HCT116 (cell line): Measurements from ENCODE around the gene IRX2. TPM values are rescaled to one million over a fixed set of nuclear protein-coding genes. Genes with fewer than 3 reads are reported as not detected.

Experiments
- ATAC-seq: fragments of 200-7000 bp; cut with Tn5 transposase; 2 replicates; pipeline ENCODE4 v1.9.1; 2020; ENCODE audit warnings: mild to moderate bottlenecking, moderate library complexity
- BruUV-seq: library from RNA; stranded (reverse); fragments of 400-500 nt; replicated peaks from 2 replicates; lab custom pipeline; 2021; lab: Mats Ljungman, UMichigan
- CTCF ChIA-PET: fragments of 300-600 bp; sonication (Branson Sonifier 250); formaldehyde crosslinking; loops from one replicate; lab custom pipeline; 2021; ENCODE audit warnings: antibody characterized with exemption; lab: Charles Lee
- POLR2A ChIA-PET: fragments of 300-600, 350-600 bp; sonication (Branson Sonifier 250); formaldehyde crosslinking; loops from one replicate; lab custom pipeline; 2021; ENCODE audit warnings: antibody characterized with exemption; lab: Charles Lee
- RAD21 ChIA-PET, 2 experiments: fragments of 300-600 bp; sonication (Branson Sonifier 250); formaldehyde crosslinking; loops; one replicate each; lab custom pipeline; 2023; ENCODE audit warnings: low total read pairs in 2 of 2; ENCODE audit not compliant: uncharacterized antibody in 2 of 2, unreplicated experiment in 2 of 2, low non-redundant PET in 1 of 2; lab: Charles Lee
- DNase-seq: peaks from one replicate; pipeline ENCODE4 v3.0.0-alpha.2; 2010; ENCODE audit warnings: low read depth, low spot score
- H2AFZ ChIP-seq: fragments of 200-600 bp; shearing (Covaris generic), sonication (generic); 2 replicates; pipeline ENCODE4 v1.6.1; 2017; ENCODE audit warnings: low read depth, mixed run types, mixed read lengths, antibody characterized with exemption, low read length; ENCODE audit not compliant: poor library complexity, severe bottlenecking
- H3K27ac ChIP-seq: 2 replicates; pipeline ENCODE4 v1.5.1; 2012; ENCODE audit warnings: low read depth, low read length
- H3K27me3 ChIP-seq: fragments of 200-600 bp; sonication (generic); 2 replicates; pipeline ENCODE4 v1.6.1; 2016; ENCODE audit warnings: mixed run types, low read length, mixed read lengths; ENCODE audit not compliant: insufficient read depth
- H3K36me3 ChIP-seq, 2 experiments: fragments of 200-500 bp in 1 of 2; fragments of 200-600 bp in 1 of 2; sonication (Bioruptor generic) in 1 of 2; sonication (generic) in 1 of 2; 2 replicates each; pipeline versions ENCODE4 v1.5.1 to v1.6.1; 2014 to 2016; ENCODE audit warnings: low read length in 2 of 2, inconsistent platforms in 1 of 2, mixed read lengths in 1 of 2, mixed run types in 1 of 2; ENCODE audit not compliant: insufficient read depth in 2 of 2, control insufficient read depth in 1 of 2
- H3K4me1 ChIP-seq, 2 experiments: fragments of 200-600 bp in 1 of 2; sonication (generic) in 1 of 2; 2 replicates each; pipeline versions ENCODE4 v1.5.1 to v1.6.1; 2012 to 2017; ENCODE audit warnings: low read length in 2 of 2, inconsistent platforms in 1 of 2, mild to moderate bottlenecking in 1 of 2, mixed read lengths in 1 of 2, mixed run types in 1 of 2, moderate library complexity in 1 of 2; ENCODE audit not compliant: insufficient read depth in 2 of 2, control insufficient read depth in 1 of 2
- H3K4me2 ChIP-seq: fragments of 200-600 bp; sonication (generic); 2 replicates; pipeline ENCODE4 v1.6.1; 2017; ENCODE audit warnings: mixed run types, low read length, mixed read lengths
- H3K4me3 ChIP-seq, 2 experiments: fragments of 200-600 bp in 1 of 2; sonication (generic) in 1 of 2; replicated peaks in 1 of 2; 2 replicates each; pipeline ENCODE4 v1.5.1; 2011 to 2016; ENCODE audit warnings: low read length in 2 of 2, control low read depth in 1 of 2, low read depth in 1 of 2, mild to moderate bottlenecking in 1 of 2, mixed read lengths in 1 of 2, mixed run types in 1 of 2
- H3K79me2 ChIP-seq: fragments of 200-600 bp; sonication (generic); 2 replicates; pipeline ENCODE4 v1.6.1; 2017; ENCODE audit warnings: mild to moderate bottlenecking, mixed run types, low read length, moderate library complexity, mixed read lengths; ENCODE audit not compliant: insufficient read depth
- H3K9ac ChIP-seq: fragments of 200-600 bp; sonication (generic); 2 replicates; pipeline ENCODE4 v1.6.1; 2016; ENCODE audit warnings: low read length, mixed read lengths
- H3K9me2 ChIP-seq: fragments of 200-600 bp; sonication (generic), shearing (Covaris generic); 2 replicates; pipeline ENCODE4 v1.6.1; 2017; ENCODE audit warnings: mixed run types, mild to moderate bottlenecking, moderate library complexity; ENCODE audit not compliant: insufficient read depth
- H3K9me3 ChIP-seq, 2 experiments: fragments of 200-500 bp in 1 of 2; fragments of 200-600 bp in 1 of 2; sonication (Bioruptor generic) in 1 of 2; sonication (generic) in 1 of 2; 2 replicates each; pipeline ENCODE4 v1.6.1; 2014 to 2017; ENCODE audit warnings: low read length in 2 of 2, mixed read lengths in 2 of 2, inconsistent platforms in 1 of 2, low read depth in 1 of 2, mild to moderate bottlenecking in 1 of 2, mixed run types in 1 of 2, moderate library complexity in 1 of 2; ENCODE audit not compliant: control insufficient read depth in 1 of 2, insufficient read depth in 1 of 2
- H4K20me1 ChIP-seq: fragments of 200-600 bp; sonication (generic), shearing (Covaris generic); 2 replicates; pipeline ENCODE4 v1.6.1; 2017; ENCODE audit warnings: mixed run types, mild to moderate bottlenecking, moderate library complexity; ENCODE audit not compliant: insufficient read depth
- EZH2 ChIP-seq: fragments of 200-600 bp; sonication (generic); IDR thresholded peaks from 2 replicates; pipeline ENCODE4 v1.6.1; 2017; ENCODE audit warnings: antibody characterized with exemption, mixed run types
- FOSL1 ChIP-seq: IDR thresholded peaks from 2 replicates; pipeline ENCODE4 v1.6.1; 2012; ENCODE audit warnings: low read depth
- JUND ChIP-seq: IDR thresholded peaks from 2 replicates; pipeline ENCODE4 v1.6.1; 2012
- POLR2A ChIP-seq: IDR thresholded peaks from 2 replicates; pipeline ENCODE4 v1.7.0; 2011; ENCODE audit warnings: borderline replicate concordance; ENCODE audit not compliant: insufficient read depth, insufficient read length; ENCODE audit errors: extremely low read depth
- YY1 ChIP-seq: IDR thresholded peaks from 2 replicates; pipeline ENCODE4 v1.6.1; 2011; ENCODE audit warnings: low read length, low read depth, moderate library complexity, mild to moderate bottlenecking; ENCODE audit not compliant: insufficient replicate concordance; ENCODE audit errors: extremely low read depth
- ZNF274 ChIP-seq: fragments of 200-500 bp; sonication (Bioruptor generic); IDR thresholded peaks from 2 replicates; pipeline ENCODE4 v1.6.1; 2014; ENCODE audit warnings: mild to moderate bottlenecking, low read depth, low read length, inconsistent platforms
- intact Hi-C: fragments of 100-400 bp; cut with micrococcal nuclease; formaldehyde crosslinking; loops from 2 replicates; pipeline ENCODE4 v1.10.0; 2022
- total RNA-seq: library from RNA; stranded (reverse); gene quantifications from one replicate; pipeline ENCODE4 v1.2.1, GENCODE V29; 2021; ENCODE audit not compliant: unreplicated experiment
- TF ChIP-seq, protein P1 (sequence below): IDR thresholded peaks from 2 replicates; pipeline ENCODE4 v1.6.1; 2012; ENCODE audit warnings: low read depth

The IRX2 gene
- total RNA-seq, 1 experiment from 2014 or later = not detected

- Histone ChIP-seq H4K20me1 (no peaks in the 10 kb centered on the region), H3K4me1 (no peaks in the 10 kb centered on the region), H3K9me2 (no peaks in the 10 kb centered on the region), H3K4me3 (no peak overlapping the region), H3K79me2 (no peaks in the 10 kb centered on the region), H3K4me2 (no peak overlapping the region), H2AFZ (no peak overlapping the region), H3K9me3 (peaks cover 0 to 8% of the 10 kb centered on the region in 2 experiments; a peak in 2 of 4 replicates), H3K27me3 (no peaks in the 10 kb centered on the region), H3K36me3 (no peaks in the 10 kb centered on the region), H3K9ac (no peak overlapping the region), H3K27ac (no peak overlapping the region)
- DNase-seq (no peak), ATAC-seq (no peak)
- intact Hi-C loops = no loop called here
- ChIA-PET RAD21 (no interaction called here), CTCF (no interaction called here), POLR2A (no interaction called here)
- BruUV-seq = no TSS peak
- TF ChIP-seq FOSL1 (no peak), ZNF274 (no peak), JUND (no peak), EZH2 (no peak), POLR2A (no peak), YY1 (no peak)
- TF ChIP-seq, protein P1, sequence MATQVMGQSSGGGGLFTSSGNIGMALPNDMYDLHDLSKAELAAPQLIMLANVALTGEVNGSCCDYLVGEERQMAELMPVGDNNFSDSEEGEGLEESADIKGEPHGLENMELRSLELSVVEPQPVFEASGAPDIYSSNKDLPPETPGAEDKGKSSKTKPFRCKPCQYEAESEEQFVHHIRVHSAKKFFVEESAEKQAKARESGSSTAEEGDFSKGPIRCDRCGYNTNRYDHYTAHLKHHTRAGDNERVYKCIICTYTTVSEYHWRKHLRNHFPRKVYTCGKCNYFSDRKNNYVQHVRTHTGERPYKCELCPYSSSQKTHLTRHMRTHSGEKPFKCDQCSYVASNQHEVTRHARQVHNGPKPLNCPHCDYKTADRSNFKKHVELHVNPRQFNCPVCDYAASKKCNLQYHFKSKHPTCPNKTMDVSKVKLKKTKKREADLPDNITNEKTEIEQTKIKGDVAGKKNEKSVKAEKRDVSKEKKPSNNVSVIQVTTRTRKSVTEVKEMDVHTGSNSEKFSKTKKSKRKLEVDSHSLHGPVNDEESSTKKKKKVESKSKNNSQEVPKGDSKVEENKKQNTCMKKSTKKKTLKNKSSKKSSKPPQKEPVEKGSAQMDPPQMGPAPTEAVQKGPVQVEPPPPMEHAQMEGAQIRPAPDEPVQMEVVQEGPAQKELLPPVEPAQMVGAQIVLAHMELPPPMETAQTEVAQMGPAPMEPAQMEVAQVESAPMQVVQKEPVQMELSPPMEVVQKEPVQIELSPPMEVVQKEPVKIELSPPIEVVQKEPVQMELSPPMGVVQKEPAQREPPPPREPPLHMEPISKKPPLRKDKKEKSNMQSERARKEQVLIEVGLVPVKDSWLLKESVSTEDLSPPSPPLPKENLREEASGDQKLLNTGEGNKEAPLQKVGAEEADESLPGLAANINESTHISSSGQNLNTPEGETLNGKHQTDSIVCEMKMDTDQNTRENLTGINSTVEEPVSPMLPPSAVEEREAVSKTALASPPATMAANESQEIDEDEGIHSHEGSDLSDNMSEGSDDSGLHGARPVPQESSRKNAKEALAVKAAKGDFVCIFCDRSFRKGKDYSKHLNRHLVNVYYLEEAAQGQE = no peak
Measured at GRCh38 chr5:2738156-2738699, 13.2 kb downstream of the IRX2 start.
